ENCODE results near the gene ZNF775. TPM values are rescaled to one million over a fixed set of nuclear protein-coding genes. Genes with fewer than 3 reads are reported as not detected.
A peak's percentile ranks its signal among the peaks of the same experiment; 100 is the strongest.

ZNF775 gene
- total RNA-seq, 1 donor from 2014 or later, result 3.9 TPM

GRCh38 chr7:150396851-150397260, 17.7 kb downstream of the ZNF775 start:
- Mint-ChIP-seq H3K27me3 (ENCODE audit: insufficient read depth) (no peaks in the 10 kb centered on the region), H3K9me3 (no peaks in the 10 kb centered on the region), H3K4me1 (ENCODE audit: low read depth) (peaks cover 5% of the 10 kb centered on the region), H3K4me3 (no peak overlapping the region), H3K27ac (no peak overlapping the region), H3K36me3 (ENCODE audit: low read depth) (peaks cover 4% of the 10 kb centered on the region)
- no peak for DNase-seq (ENCODE audit: low spot score)
- intact Hi-C loops (cut with micrococcal nuclease), result no loop called here

DNA sequence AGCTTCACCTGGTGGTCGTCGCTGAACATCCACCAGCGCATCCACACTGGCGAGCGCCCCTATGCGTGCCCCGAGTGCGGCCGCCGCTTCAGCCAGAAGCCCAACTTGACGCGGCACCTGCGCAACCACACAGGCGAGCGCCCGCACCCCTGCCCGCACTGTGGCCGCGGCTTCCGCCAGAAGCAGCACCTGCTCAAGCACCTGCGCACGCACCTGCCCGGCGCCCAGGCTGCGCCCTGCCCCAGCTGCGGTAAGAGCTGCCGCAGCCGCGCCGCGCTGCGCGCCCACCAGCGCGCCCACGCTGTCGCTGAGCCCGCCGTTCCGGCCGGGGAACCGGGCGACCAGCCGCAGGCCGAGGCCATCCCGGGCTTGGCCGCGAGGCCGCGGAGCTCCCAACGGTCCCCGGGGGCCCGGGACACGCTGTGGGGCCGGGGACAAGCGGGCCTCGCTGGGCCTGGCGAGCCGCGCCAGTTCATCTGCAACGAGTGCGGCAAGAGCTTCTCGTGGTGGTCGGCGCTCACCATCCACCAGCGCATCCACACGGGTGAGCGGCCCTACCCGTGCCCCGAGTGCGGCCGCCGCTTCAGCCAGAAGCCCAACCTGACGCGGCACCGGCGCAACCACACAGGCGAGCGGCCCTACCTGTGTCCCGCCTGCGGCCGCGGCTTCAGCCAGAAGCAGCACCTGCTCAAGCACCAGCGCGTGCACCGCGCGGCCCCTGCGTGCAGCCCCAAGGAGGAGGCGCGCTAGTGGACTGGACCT, 18.4 kb downstream of the ZNF775 start:
- no peak for DNase-seq (ENCODE audit: low spot score)
- intact Hi-C loops (cut with micrococcal nuclease), result no loop called here
- Mint-ChIP-seq H3K9me3 (no peaks in the 10 kb centered on the region), H3K27me3 (ENCODE audit: insufficient read depth) (no peaks in the 10 kb centered on the region), H3K4me1 (ENCODE audit: low read depth) (peaks cover 8% of the 10 kb centered on the region), H3K36me3 (ENCODE audit: low read depth) (peaks cover 2% of the 10 kb centered on the region), H3K27ac (no peak overlapping the region), H3K4me3 (no peak overlapping the region)

- no peaks in the 10 kb centered on the region for H3K9me3 Mint-ChIP-seq
- H3K27me3 Mint-ChIP-seq (ENCODE audit: insufficient read depth), result no peaks in the 10 kb centered on the region
- H3K36me3 Mint-ChIP-seq (ENCODE audit: low read depth), result no peaks in the 10 kb centered on the region
- no peak overlapping the region for H3K27ac Mint-ChIP-seq
- DNase-seq (ENCODE audit: low spot score), result no peak
- peaks cover 16% of the 10 kb centered on the region for H3K4me1 Mint-ChIP-seq (ENCODE audit: low read depth)
- H3K4me3 Mint-ChIP-seq, result no peak overlapping the region
- intact Hi-C loops (cut with micrococcal nuclease), result no loop called here
Measured at GRCh38 chr7:150398108-150398964, 19.2 kb downstream of the ZNF775 start.

- H3K36me3 Mint-ChIP-seq (ENCODE audit: low read depth), result no peaks in the 10 kb centered on the region
- DNase-seq (ENCODE audit: low spot score), result no peak
- intact Hi-C loops (cut with micrococcal nuclease), result no loop called here
- H3K9me3 Mint-ChIP-seq, result no peaks in the 10 kb centered on the region
- no peak overlapping the region for H3K4me3 Mint-ChIP-seq
- peak overlapping the region; percentile 29 for H3K27ac Mint-ChIP-seq
- peaks cover 23% of the 10 kb centered on the region for H3K4me1 Mint-ChIP-seq (ENCODE audit: low read depth)
- H3K27me3 Mint-ChIP-seq (ENCODE audit: insufficient read depth), result no peaks in the 10 kb centered on the region
Measured at GRCh38 chr7:150398965-150399320, 19.8 kb downstream of the ZNF775 start.

DNA sequence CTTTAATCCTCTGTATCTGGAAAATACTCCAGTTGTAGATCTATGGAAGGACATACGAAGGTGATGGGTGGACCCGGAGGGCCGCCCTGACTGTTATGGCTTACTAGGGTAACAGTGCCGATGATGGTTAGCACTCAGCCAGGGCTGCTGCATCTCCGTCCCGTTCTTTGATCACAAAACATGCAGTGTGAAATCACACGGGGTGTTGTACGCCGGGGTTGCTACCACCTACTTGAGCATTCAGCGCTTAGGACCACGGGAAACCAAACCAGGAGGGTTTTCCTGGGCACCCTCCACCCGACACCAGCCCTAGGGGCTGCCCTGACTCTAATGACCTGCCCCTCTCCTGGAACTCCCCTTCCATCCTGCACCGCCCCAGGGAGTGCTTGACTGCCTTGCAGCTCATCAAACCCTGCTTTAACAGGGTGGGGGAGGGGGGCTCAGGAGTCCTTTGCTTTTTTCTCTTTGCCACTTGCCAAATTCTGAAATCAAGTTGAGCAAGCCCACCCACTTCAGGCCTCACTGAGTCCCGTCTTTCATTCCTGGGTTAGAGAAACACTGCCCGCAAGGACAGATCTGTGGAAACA, 20.4 kb downstream of the ZNF775 start:
- no peaks in the 10 kb centered on the region for H3K9me3 Mint-ChIP-seq
- no peaks in the 10 kb centered on the region for H3K27me3 Mint-ChIP-seq (ENCODE audit: insufficient read depth)
- H3K27ac Mint-ChIP-seq, result no peak overlapping the region
- no peak for DNase-seq (ENCODE audit: low spot score)
- no peaks in the 10 kb centered on the region for H3K36me3 Mint-ChIP-seq (ENCODE audit: low read depth)
- no peak overlapping the region for H3K4me3 Mint-ChIP-seq
- intact Hi-C loops (cut with micrococcal nuclease), result loop anchor here (10.0 kb wide), 1 partner anchor 525 kb away; the partner anchor contains the start of gene ATP6V0E2
- peaks cover 28% of the 10 kb centered on the region for H3K4me1 Mint-ChIP-seq (ENCODE audit: low read depth)

DNA sequence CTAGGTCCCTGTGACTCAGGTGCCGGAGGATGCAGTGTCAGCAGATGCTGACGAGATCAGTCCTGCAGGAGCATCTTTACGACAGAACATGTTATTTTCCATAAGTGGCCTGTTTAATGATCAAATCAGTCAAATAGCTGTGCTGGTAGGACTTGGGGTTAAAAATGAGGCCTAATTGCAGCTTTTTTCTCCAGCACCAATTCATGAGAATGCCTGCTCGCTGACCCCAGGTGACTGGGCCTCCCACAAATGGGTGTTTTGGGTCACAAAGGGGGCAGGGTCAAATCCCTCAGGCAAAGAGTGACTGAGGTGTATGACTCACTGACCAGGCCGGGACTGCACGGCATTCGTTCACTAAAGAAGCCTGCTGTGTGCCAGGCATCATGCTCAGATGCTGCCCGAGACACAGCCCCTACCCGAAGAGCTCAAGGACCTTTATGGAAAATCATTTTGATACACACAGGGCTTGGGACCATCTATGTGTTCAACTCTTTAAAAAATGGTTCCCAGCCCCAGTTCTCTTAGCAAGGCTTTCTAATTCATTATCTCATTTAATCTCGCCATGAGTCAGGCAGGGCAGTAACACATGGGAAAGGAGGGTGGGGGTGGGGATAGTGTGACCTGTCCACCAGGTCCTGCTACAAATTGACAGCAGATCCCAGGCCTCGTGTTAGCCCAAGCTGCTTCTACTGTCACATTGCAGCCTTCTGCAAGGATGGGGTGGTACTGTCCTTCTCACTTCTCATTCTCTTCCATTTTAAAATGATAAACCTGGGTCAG, 21.1 kb downstream of the ZNF775 start:
- no peaks in the 10 kb centered on the region for H3K27me3 Mint-ChIP-seq (ENCODE audit: insufficient read depth)
- H3K4me1 Mint-ChIP-seq (ENCODE audit: low read depth), result peaks cover 30% of the 10 kb centered on the region
- DNase-seq (ENCODE audit: low spot score), result no peak
- intact Hi-C loops (cut with micrococcal nuclease), result loop anchor here (10.0 kb wide), 1 partner anchor 525 kb away; the partner anchor contains the start of gene ATP6V0E2
- H3K4me3 Mint-ChIP-seq, result no peak overlapping the region
- no peaks in the 10 kb centered on the region for H3K9me3 Mint-ChIP-seq
- H3K36me3 Mint-ChIP-seq (ENCODE audit: low read depth), result no peaks in the 10 kb centered on the region
- H3K27ac Mint-ChIP-seq, result peak overlapping the region; percentile 40

- Mint-ChIP-seq H3K4me1 (ENCODE audit: low read depth) (peaks cover 36% of the 10 kb centered on the region), H3K27ac (no peak overlapping the region)
Measured at GRCh38 chr7:150400788-150401423, 21.8 kb downstream of the ZNF775 start.

DNA sequence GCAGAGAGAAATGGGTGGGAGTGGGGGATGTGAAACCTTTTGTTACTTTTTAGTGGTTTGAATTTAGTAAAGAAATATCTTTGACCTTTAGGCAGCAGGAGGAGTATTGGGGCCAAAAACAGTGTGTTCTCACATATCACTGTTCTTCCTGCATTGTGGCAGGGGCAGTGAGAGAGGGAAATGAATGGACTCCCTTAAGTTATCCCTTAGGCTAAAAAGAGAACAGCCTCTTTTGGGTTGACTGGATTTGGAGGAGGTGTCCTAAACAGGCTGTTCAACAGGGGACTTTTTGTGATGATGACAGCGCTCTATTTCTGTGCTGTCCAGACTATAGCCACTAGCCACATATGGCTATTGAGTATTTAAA, 22.3 kb downstream of the ZNF775 start:
- intact Hi-C loops (cut with micrococcal nuclease), result loop anchor here (10.0 kb wide), 1 partner anchor 527 kb away; the partner anchor contains the start of gene ATP6V0E2
- no peak overlapping the region for H3K27ac Mint-ChIP-seq
- no peak overlapping the region for H3K4me3 Mint-ChIP-seq
- DNase-seq (ENCODE audit: low spot score), result no peak
- no peaks in the 10 kb centered on the region for H3K27me3 Mint-ChIP-seq (ENCODE audit: insufficient read depth)
- no peaks in the 10 kb centered on the region for H3K36me3 Mint-ChIP-seq (ENCODE audit: low read depth)
- H3K9me3 Mint-ChIP-seq, result no peaks in the 10 kb centered on the region
- peaks cover 41% of the 10 kb centered on the region for H3K4me1 Mint-ChIP-seq (ENCODE audit: low read depth)

More at GRCh38 chr7:150400788-150401423, 21.8 kb downstream of the ZNF775 start:
- Mint-ChIP-seq H3K36me3 (ENCODE audit: low read depth) (no peaks in the 10 kb centered on the region), H3K9me3 (no peaks in the 10 kb centered on the region), H3K27me3 (ENCODE audit: insufficient read depth) (no peaks in the 10 kb centered on the region), H3K4me3 (no peak overlapping the region)
- intact Hi-C loops (cut with micrococcal nuclease), result loop anchor here (10.0 kb wide), 1 partner anchor 526 kb away; the partner anchor contains the start of gene ATP6V0E2
- no peak for DNase-seq (ENCODE audit: low spot score)

DNA sequence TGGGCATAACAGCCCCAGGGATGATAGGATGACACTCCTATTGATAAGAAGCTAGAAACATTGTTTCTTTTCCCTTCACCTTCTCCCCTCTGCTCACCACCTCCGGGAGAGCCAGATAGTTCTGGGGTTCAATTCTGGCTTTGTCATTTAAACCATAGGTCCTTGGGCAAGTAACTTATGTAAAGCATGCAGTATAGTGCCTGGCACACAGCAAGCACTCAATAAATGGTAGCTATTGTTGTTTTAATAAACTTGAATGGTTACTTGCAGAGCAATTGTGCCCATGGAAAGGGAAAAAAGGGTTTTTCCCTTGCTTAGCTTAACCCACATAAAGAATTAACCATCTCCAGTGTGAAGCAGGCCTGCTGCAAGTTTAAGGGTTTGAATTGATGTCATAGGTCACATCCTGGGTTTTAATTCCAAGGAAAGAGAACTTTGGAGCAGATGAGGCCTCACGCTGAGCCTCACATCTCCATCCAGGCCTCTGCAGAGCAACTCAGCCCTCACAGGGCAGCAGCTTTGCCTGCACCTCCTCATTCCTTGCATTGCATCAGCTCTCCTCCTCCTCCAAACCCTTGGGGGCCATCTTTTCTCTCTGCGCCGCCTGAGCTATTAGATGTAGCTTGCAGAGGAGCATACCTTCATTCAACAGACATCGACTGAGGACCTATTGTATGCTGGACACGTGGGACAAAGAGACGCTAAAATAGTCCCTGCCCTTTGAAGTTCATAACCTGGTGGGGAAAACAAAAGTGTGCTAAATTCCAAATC, 22.9 kb downstream of the ZNF775 start:
- no peak overlapping the region for H3K27ac Mint-ChIP-seq
- peaks cover 1% of the 10 kb centered on the region for H3K36me3 Mint-ChIP-seq (ENCODE audit: low read depth)
- H3K4me1 Mint-ChIP-seq (ENCODE audit: low read depth), result peaks cover 47% of the 10 kb centered on the region
- no peaks in the 10 kb centered on the region for H3K9me3 Mint-ChIP-seq
- H3K4me3 Mint-ChIP-seq, result peak overlapping the region; percentile 48
- no peak for DNase-seq (ENCODE audit: low spot score)
- H3K27me3 Mint-ChIP-seq (ENCODE audit: insufficient read depth), result no peaks in the 10 kb centered on the region
- intact Hi-C loops (cut with micrococcal nuclease), result loop anchor here (10.0 kb wide), 1 partner anchor 527 kb away; the partner anchor contains the start of gene ATP6V0E2

GRCh38 chr7:150402671-150403321, 23.7 kb downstream of the ZNF775 start:
- intact Hi-C loops (cut with micrococcal nuclease), result loop anchor here (10.0 kb wide), 1 partner anchor 528 kb away; the partner anchor contains the start of gene ATP6V0E2
- H3K4me3 Mint-ChIP-seq, result peak overlapping the region; percentile 65
- DNase-seq (ENCODE audit: low spot score), result no peak
- no peak overlapping the region for H3K27ac Mint-ChIP-seq
- H3K36me3 Mint-ChIP-seq (ENCODE audit: low read depth), result peaks cover 3% of the 10 kb centered on the region
- H3K9me3 Mint-ChIP-seq, result no peaks in the 10 kb centered on the region
- peaks cover 50% of the 10 kb centered on the region for H3K4me1 Mint-ChIP-seq (ENCODE audit: low read depth)
- H3K27me3 Mint-ChIP-seq (ENCODE audit: insufficient read depth), result no peaks in the 10 kb centered on the region
